K562 (cell line): Measurements from ENCODE around the gene DCTN5. TPM values are rescaled to one million over a fixed set of nuclear protein-coding genes. Genes with fewer than 3 reads are reported as not detected.

Source experiments
- BCOR ChIP-seq: fragments of 450-650 bp; IDR thresholded peaks from 2 replicates; pipeline ENCODE4 v1.6.1; 2016
- EHMT2 ChIP-seq: fragments of 450-650 bp; IDR thresholded peaks from 2 replicates; pipeline ENCODE4 v1.6.1; 2018; ENCODE audit warnings: antibody characterized with exemption
- HDAC2 ChIP-seq: fragments of 450-650 bp; IDR thresholded peaks from 2 replicates; pipeline ENCODE4 v1.6.1; 2016; ENCODE audit warnings: mild to moderate bottlenecking
- HNRNPLL ChIP-seq: fragments of 200-400 bp; formaldehyde crosslinking; IDR thresholded peaks from 2 replicates; pipeline ENCODE4 v1.6.1; 2017; ENCODE audit warnings: low read length, low read depth, mild to moderate bottlenecking; ENCODE audit not compliant: poor library complexity, severe bottlenecking
- HNRNPUL1 ChIP-seq: fragments of 200-400 bp; formaldehyde crosslinking; IDR thresholded peaks from 2 replicates; pipeline ENCODE4 v1.6.1; 2017; ENCODE audit warnings: low read length
- IRF2 ChIP-seq: sonication (generic); formaldehyde crosslinking; IDR thresholded peaks from 2 replicates; pipeline ENCODE4 v1.8.1; 2022; ENCODE audit warnings: mild to moderate bottlenecking, missing genetic modification reagents
- KDM4B ChIP-seq, 2 experiments: fragments of 450-650 bp in 1 of 2; sonication (generic) in 1 of 2; IDR thresholded peaks; 2 replicates each; pipeline ENCODE4 v1.6.1; 2016 to 2017; ENCODE audit warnings: borderline replicate concordance in 2 of 2, antibody characterized with exemption in 1 of 2, low read depth in 1 of 2, mild to moderate bottlenecking in 1 of 2
- MIER1 ChIP-seq: fragments of 450-650 bp; IDR thresholded peaks from 2 replicates; pipeline ENCODE4 v1.6.1; 2016; ENCODE audit warnings: antibody characterized with exemption, mild to moderate bottlenecking, low read depth
- MYBL2 ChIP-seq, 2 experiments: fragments of 450-650 bp in 1 of 2; sonication (generic) in 1 of 2; formaldehyde crosslinking in 1 of 2; IDR thresholded peaks; 2 replicates each; pipeline versions ENCODE4 v1.6.1 to v1.8.1; 2017 to 2022; ENCODE audit warnings: borderline replicate concordance in 1 of 2, inconsistent platforms in 1 of 2, low read depth in 1 of 2, mild to moderate bottlenecking in 1 of 2, missing genetic modification reagents in 1 of 2, moderate library complexity in 1 of 2
- NUFIP1 ChIP-seq: fragments of 450-650 bp; IDR thresholded peaks from 2 replicates; pipeline ENCODE4 v1.6.1; 2018; ENCODE audit not compliant: partially characterized antibody
- PHF21A ChIP-seq: fragments of 450-650 bp; IDR thresholded peaks from 2 replicates; pipeline ENCODE4 v1.6.1; 2017; ENCODE audit warnings: low read depth, borderline replicate concordance
- SNRNP70 ChIP-seq: fragments of 200-400 bp; formaldehyde crosslinking; optimal IDR thresholded peaks from 2 replicates; pipeline ENCODE3; 2017; ENCODE audit warnings: low read depth, low read length
- STAG1 ChIP-seq: sonication (generic); formaldehyde crosslinking; IDR thresholded peaks from 2 replicates; pipeline ENCODE4 v1.5.0; 2020; ENCODE audit warnings: missing genetic modification reagents, borderline replicate concordance
- ZNF174 ChIP-seq: fragments of 250-450 bp; sonication (Bioruptor Pico); IDR thresholded peaks from 2 replicates; pipeline ENCODE4 v1.4.0; 2020; ENCODE audit warnings: mild to moderate bottlenecking
- ZNF239 ChIP-seq: fragments of 250-450 bp; sonication (Bioruptor Pico); IDR thresholded peaks from 2 replicates; pipeline ENCODE4 v1.4.0; 2020; ENCODE audit warnings: mild to moderate bottlenecking
- ZNF444 ChIP-seq: fragments of 250-450 bp; sonication (Bioruptor Pico); IDR thresholded peaks from 2 replicates; pipeline ENCODE4 v1.4.0; 2020; ENCODE audit warnings: mild to moderate bottlenecking, moderate library complexity
- ZNF668 ChIP-seq: fragments of 250-450 bp; sonication (Bioruptor Pico); IDR thresholded peaks from 2 replicates; pipeline ENCODE4 v1.8.0; 2022; ENCODE audit warnings: mild to moderate bottlenecking, inconsistent platforms
- ZNF699 ChIP-seq: fragments of 250-450 bp; sonication (Bioruptor Pico); IDR thresholded peaks from 2 replicates; pipeline ENCODE4 v1.8.0; 2021; ENCODE audit warnings: mild to moderate bottlenecking, moderate library complexity; ENCODE audit not compliant: insufficient replicate concordance
- ZZZ3 ChIP-seq: fragments of 450-650 bp; IDR thresholded peaks from 2 replicates; pipeline ENCODE4 v1.6.1; 2016; ENCODE audit warnings: antibody characterized with exemption, mild to moderate bottlenecking, moderate library complexity
- polyA plus RNA-seq, 8 experiments: library from polyadenylated mRNA; depleted of rRNA in 4 of 8; stranded (reverse) in 5 of 8; unstranded in 3 of 8; fragments of >200 nt; fragmentation: Nextera tagmentation in 2 of 8; fragmentation: Illumina TruSeq in 1 of 8; extraction: Ambion mirVana in 2 of 8; extraction: Trizol in 1 of 8; gene quantifications; 2 replicates each; pipeline versions ENCODE4 v1.2.1 to v1.2.3, GENCODE V29; 2011 to 2014; ENCODE audit warnings: inconsistent platforms in 1 of 8, missing spikeins in 1 of 8
- total RNA-seq, 7 experiments: library from RNA; depleted of rRNA in 6 of 7; stranded (reverse); fragments of >200 nt in 6 of 7; fragmentation: Illumina TruSeq in 2 of 7; extraction: Trizol in 2 of 7; gene quantifications; 2 replicates each; pipeline versions ENCODE4 v1.2.1 to v1.2.3, GENCODE V29; 2011 to 2021; ENCODE audit warnings: low replicate concordance in 1 of 7
- TF ChIP-seq, protein P1 (sequence below): fragments of 250-450 bp; sonication (Bioruptor Pico); IDR thresholded peaks from 2 replicates; pipeline ENCODE4 v1.4.0; 2020; ENCODE audit warnings: mild to moderate bottlenecking
- TF ChIP-seq, protein P2 (sequence below), 2 experiments: fragments of 450-650 bp; IDR thresholded peaks; 2 replicates each; pipeline ENCODE4 v1.6.1; 2018; ENCODE audit warnings: mild to moderate bottlenecking in 2 of 2, low read depth in 1 of 2; ENCODE audit not compliant: partially characterized antibody in 2 of 2
- TF ChIP-seq, protein P3 (sequence below): sonication (generic); formaldehyde crosslinking; IDR thresholded peaks from 2 replicates; pipeline ENCODE4 v1.8.1; 2022; ENCODE audit warnings: missing genetic modification reagents

The DCTN5 gene
- total and polyA plus RNA-seq, 9 of the 15 experiments (the other 6 are each of a cell fraction or from before 2014, with no cell fraction given) = 35.8 to 149 (median 75.9) TPM

DNA sequence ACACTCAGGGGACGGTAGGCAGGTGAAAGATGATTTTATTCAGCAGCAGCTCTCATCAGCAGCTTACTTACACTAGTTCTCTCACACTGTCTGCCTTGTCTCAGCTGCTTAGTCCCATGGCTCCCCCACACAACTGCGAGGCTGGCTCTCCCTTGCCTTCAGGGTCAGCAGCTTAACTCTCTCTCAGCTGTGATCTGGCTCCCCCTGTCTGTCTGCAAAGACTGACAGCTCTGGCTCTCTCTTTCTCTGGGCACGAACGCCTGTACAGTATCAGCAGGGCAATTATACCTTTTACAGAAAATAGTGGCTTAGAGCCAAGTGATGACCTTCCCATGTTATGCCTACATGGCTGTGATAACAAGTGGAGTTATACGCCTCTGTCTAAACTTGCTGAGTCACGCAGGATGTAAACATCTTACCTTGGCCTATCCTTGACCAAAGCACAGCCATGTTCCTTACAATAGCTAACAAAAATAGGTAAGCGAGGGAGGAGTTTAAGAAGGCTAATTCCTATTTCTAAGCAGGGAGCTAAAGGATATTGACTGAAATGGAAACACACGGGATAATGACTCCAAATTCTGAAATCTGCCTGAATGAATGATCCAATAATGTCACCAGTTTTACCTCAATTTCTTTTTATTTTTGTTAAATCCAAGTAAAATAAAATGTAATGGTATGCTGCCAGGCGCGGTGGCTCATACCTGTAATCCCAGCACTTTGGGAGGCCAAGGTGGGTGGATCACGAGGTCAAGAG lies 44.1 kb upstream of the DCTN5 start (continued):
- TF ChIP-seq MYBL2 (IDR thresholded peaks at IDR 0.05; ENCODE audit: low read depth) (no peak), MYBL2 (CRISPR knock-in tag; IDR thresholded peaks at IDR 0.05; ENCODE audit: borderline replicate concordance) (no peak), IRF2 (CRISPR knock-in tag) (no peak), BCOR (no peak), EHMT2 (peak; percentile 73; the same call in 1 of the 2 replicates), HDAC2 (peak; percentile 96), ZNF239 (peak; percentile 97), ZNF444 (CRISPR knock-in tag) (peak; percentile 95), ZNF668 (CRISPR knock-in tag) (peak; percentile 99), ZNF699 (CRISPR knock-in tag) (peak; percentile 81), SNRNP70 (no peak), HNRNPUL1 (no peak), PHF21A (no peak), NUFIP1 (peak; percentile 99), MIER1 (no peak), HNRNPLL (no peak), ZZZ3 (no peak), STAG1 (CRISPR knock-in tag) (no peak; the same call in 1 of the 2 replicates), ZNF174 (0 out of 2 replicates have a peak, but pooled peaks have one; percentile 91), KDM4B (IDR thresholded peaks at IDR 0.05; ENCODE audit: borderline replicate concordance in 2 of 2, low read depth in 1 of 2) (no peak)
- TF ChIP-seq, protein P1, sequence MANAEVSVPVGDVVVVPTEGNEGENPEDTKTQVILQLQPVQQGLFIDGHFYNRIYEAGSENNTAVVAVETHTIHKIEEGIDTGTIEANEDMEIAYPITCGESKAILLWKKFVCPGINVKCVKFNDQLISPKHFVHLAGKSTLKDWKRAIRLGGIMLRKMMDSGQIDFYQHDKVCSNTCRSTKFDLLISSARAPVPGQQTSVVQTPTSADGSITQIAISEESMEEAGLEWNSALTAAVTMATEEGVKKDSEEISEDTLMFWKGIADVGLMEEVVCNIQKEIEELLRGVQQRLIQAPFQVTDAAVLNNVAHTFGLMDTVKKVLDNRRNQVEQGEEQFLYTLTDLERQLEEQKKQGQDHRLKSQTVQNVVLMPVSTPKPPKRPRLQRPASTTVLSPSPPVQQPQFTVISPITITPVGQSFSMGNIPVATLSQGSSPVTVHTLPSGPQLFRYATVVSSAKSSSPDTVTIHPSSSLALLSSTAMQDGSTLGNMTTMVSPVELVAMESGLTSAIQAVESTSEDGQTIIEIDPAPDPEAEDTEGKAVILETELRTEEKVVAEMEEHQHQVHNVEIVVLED (CRISPR knock-in tag) = peak; percentile 90
- TF ChIP-seq, protein P2, sequence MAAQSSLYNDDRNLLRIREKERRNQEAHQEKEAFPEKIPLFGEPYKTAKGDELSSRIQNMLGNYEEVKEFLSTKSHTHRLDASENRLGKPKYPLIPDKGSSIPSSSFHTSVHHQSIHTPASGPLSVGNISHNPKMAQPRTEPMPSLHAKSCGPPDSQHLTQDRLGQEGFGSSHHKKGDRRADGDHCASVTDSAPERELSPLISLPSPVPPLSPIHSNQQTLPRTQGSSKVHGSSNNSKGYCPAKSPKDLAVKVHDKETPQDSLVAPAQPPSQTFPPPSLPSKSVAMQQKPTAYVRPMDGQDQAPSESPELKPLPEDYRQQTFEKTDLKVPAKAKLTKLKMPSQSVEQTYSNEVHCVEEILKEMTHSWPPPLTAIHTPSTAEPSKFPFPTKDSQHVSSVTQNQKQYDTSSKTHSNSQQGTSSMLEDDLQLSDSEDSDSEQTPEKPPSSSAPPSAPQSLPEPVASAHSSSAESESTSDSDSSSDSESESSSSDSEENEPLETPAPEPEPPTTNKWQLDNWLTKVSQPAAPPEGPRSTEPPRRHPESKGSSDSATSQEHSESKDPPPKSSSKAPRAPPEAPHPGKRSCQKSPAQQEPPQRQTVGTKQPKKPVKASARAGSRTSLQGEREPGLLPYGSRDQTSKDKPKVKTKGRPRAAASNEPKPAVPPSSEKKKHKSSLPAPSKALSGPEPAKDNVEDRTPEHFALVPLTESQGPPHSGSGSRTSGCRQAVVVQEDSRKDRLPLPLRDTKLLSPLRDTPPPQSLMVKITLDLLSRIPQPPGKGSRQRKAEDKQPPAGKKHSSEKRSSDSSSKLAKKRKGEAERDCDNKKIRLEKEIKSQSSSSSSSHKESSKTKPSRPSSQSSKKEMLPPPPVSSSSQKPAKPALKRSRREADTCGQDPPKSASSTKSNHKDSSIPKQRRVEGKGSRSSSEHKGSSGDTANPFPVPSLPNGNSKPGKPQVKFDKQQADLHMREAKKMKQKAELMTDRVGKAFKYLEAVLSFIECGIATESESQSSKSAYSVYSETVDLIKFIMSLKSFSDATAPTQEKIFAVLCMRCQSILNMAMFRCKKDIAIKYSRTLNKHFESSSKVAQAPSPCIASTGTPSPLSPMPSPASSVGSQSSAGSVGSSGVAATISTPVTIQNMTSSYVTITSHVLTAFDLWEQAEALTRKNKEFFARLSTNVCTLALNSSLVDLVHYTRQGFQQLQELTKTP (IDR thresholded peaks at IDR 0.05; ENCODE audit: low read depth in 1 of 2, partially characterized antibody in 2 of 2) = peak; percentile 70 to 76
- TF ChIP-seq, protein P3, sequence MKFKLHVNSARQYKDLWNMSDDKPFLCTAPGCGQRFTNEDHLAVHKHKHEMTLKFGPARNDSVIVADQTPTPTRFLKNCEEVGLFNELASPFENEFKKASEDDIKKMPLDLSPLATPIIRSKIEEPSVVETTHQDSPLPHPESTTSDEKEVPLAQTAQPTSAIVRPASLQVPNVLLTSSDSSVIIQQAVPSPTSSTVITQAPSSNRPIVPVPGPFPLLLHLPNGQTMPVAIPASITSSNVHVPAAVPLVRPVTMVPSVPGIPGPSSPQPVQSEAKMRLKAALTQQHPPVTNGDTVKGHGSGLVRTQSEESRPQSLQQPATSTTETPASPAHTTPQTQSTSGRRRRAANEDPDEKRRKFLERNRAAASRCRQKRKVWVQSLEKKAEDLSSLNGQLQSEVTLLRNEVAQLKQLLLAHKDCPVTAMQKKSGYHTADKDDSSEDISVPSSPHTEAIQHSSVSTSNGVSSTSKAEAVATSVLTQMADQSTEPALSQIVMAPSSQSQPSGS = no peak
